Activated CD4-positive, CD25-positive, alpha-beta regulatory T cell treated with anti-CD3 and anti-CD28 coated beads, Interleukin-2, amount 50 U/mL, for 24 hours (primary cell): ENCODE data around the gene TENT5D.
"Not testable (repeated sequence)": the region's sequence is repeated elsewhere in the genome, so short reads cannot be mapped to it uniquely, and the experiment has no call there.

Experiments used
- ATAC-seq, 2 donors: fragments of 150-1000 bp; cut with Tn5 transposase; one replicate each; pipeline ENCODE4 v1.10.0; 2021; ENCODE audit warnings: mild to moderate bottlenecking in 1 of 2, moderate library complexity in 1 of 2

The TENT5D gene

GRCh38 chrX:80420147-80420546 lies at the start of gene TENT5D:
Gene TENT5D (plus strand): TSS chrX:80420447. CDS start chrX:80442540, 22,093 bp downstream.
- ATAC-seq: no peak

GRCh38 chrX:80385651-80386050 lies 34.6 kb upstream of the TENT5D start:
- ATAC-seq: not testable (repeated sequence)

GRCh38 chrX:80388206-80388605 lies 32.0 kb upstream of the TENT5D start:
- no peak for ATAC-seq

GRCh38 chrX:80412042-80412441 lies 8.2 kb upstream of the TENT5D start:
- ATAC-seq: no peak

- ATAC-seq: no peak
Measured at GRCh38 chrX:80423000-80423399, 2.8 kb downstream of the TENT5D start.

DNA sequence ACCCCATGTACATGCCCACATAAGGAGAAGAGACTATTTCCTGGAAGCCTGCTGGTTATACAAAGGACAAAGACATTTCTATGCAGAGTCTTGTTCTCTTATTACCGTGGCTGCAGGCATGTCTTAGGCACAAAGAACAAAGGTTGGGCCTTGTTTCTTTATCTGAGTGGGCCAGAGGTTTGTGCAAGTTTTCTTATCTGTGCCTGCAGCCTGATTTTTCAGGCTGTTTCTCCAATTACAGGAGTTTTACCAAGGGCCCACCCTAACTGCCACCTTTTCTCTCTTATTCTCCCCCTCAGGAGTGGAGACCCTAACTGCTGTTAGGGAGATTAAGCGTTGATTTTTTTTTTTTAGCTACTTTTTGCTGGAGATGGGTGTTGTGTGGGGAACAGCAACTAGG lies 3.5 kb downstream of the TENT5D start:
- no peak for ATAC-seq

DNA sequence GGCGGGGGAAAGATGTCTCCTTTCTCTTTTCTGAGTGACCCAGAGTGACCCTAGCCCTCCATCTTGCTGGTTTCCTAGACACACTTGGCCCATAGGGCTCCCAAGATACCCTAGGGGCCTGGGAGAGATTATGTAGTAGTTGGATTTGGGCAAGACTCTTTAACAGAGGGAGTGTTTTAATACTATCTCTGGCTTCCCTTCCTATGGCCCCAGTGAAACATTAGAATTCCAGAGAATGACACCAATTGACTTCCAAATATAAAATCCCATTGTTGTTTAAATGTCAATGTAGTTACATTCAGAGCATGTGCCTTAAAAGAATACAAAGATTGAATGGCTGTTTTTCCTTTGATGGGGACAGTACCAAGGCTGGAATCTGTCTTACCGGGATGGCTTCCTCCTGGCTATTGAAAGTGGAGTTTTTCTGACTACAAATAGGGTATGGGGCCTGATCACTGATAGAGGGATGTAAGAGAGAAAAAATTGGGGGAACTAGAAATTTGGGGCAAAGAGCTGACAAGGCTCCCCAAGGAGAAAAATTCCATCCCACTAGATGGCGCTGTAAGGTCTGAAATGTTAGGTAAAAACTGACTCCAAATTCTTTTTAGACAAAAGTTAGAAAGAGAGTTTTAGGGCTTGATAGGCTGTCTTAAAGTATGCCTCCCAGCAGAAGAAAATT lies 10.7 kb downstream of the TENT5D start:
- ATAC-seq: no peak

DNA sequence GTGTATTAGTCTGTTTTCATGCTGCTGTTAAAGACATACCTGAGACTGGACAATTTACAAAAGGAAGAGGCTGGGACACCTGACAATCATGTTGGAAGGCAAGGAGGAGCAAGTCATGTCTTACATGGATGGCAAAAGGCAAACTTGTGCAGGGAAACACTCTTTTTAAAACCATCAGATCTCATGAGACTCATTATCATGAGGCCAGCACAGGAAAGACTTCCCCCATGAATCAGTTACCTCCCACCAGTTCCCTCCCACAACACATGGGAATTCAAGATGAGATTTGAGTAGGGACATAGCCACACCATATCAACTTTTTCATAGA lies 11.2 kb downstream of the TENT5D start:
- no peak for ATAC-seq

- no peak for ATAC-seq
Measured at GRCh38 chrX:80432441-80432840, 12.2 kb downstream of the TENT5D start.

- no peak for ATAC-seq
Measured at GRCh38 chrX:80432863-80433262, 12.6 kb downstream of the TENT5D start.

DNA sequence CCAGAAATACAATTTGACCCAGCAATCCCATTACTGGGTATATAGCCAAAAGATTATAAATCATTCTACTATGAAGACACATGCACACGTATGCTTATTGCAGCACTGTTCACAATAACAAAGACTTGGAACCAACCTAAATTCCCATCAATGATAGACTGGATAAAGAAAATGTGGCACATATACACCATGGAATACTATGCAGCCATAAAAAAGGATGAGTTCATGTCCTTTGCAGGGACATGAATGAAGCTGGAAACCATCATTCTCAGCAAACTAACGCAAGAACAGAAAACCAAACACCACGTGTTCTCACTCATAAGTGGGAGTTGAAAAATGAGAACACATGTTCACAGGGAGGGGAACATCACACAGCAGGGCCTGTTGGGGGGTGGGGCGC lies 47.9 kb downstream of the TENT5D start:
- not testable (repeated sequence) for ATAC-seq

DNA sequence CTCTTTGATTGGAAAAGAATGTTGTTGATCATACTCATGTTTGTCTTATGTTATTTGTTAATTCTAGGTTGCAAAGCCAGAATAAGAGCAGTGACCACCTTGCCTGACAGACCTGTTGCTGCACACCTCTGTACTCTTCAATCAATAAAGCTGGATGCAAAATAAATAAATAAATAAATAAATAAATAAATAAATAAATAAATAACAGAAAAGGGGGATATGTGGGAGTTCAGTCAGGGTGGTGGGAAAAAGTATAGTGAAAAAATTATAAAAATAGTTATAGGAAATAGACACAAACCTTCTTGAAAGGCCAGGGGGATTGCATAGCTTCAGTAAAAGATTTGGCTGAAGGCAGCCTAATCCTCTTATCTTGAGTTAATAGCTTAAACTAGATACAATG lies 51.3 kb downstream of the TENT5D start:
- ATAC-seq: no peak

- no peak for ATAC-seq
Measured at GRCh38 chrX:80485543-80485942, 65.3 kb downstream of the TENT5D start.

GRCh38 chrX:80486299-80486698 lies 66.1 kb downstream of the TENT5D start:
- ATAC-seq: no peak

GRCh38 chrX:80489166-80489565 lies 68.9 kb downstream of the TENT5D start:
- no peak for ATAC-seq
